ENCODE measurements around the gene PRRC2A.

DNA sequence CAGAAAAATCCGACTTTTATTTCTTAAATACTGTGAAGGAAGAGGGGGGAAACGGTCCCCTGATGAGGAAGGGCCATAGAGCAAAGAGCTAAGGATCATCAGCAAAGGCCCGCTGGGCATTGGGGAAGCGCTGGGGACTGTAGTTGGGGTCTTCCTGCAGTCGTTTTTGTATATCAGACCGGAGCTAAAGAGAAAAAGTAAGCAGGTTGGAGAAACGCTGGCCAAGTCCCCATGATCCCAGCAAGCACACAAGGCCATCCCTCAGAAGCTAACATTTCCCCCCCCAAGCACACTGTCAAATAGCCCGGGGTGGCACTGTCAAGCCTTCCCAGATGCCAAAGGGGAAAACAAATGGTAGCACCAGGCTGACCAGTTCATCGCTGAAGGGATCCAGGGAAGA lies 18.5 kb downstream of the PRRC2A start:
- no peak for TF ChIP-seq PKNOX1 (IDR thresholded peaks at IDR 0.05)
- no peak for TF ChIP-seq ZNF384 (IDR thresholded peaks at IDR 0.05)
- TF ChIP-seq SP1 (IDR thresholded peaks at IDR 0.05): no peak
- TF ChIP-seq CTBP1 (IDR thresholded peaks at IDR 0.05; ENCODE audit: borderline replicate concordance): no peak
- no peak for TF ChIP-seq FOXK2 (IDR thresholded peaks at IDR 0.05)
- TF ChIP-seq HDGF (IDR thresholded peaks at IDR 0.05; ENCODE audit: borderline replicate concordance): no peak
- no peak for TF ChIP-seq BHLHE40 (IDR thresholded peaks at IDR 0.05; ENCODE audit: borderline replicate concordance)
- TF ChIP-seq FOXM1 (IDR thresholded peaks at IDR 0.05; ENCODE audit: borderline replicate concordance): no peak
- TF ChIP-seq LEF1 (IDR thresholded peaks at IDR 0.05; ENCODE audit: borderline replicate concordance): no peak
- no peak for TF ChIP-seq NFRKB (IDR thresholded peaks at IDR 0.05)
- no peak for TF ChIP-seq ELF4 (IDR thresholded peaks at IDR 0.05)
